Upper lobe of right lung (tissue), 1 donor: ENCODE results near the gene GDPD2. TPM values are rescaled to one million over a fixed set of nuclear protein-coding genes. Genes with fewer than 3 reads are reported as not detected.

Source experiments
- ATAC-seq: fragments of 200-7000 bp; cut with Tn5 transposase; one replicate; pipeline ENCODE4 v1.9.1; 2020; ENCODE audit warnings: mild to moderate bottlenecking, moderate library complexity
- DNase-seq: peaks from one replicate; pipeline ENCODE4 v3.0.0-alpha.2; 2020
- H3K27ac ChIP-seq: fragments of 200-600 bp; one replicate; pipeline ENCODE4 v1.8.0; 2022
- H3K27me3 ChIP-seq: fragments of 200-600 bp; one replicate; pipeline ENCODE4 v1.8.0; 2022; ENCODE audit warnings: mild to moderate bottlenecking
- H3K36me3 ChIP-seq: fragments of 200-600 bp; one replicate; pipeline ENCODE4 v1.8.0; 2022
- H3K4me1 ChIP-seq: fragments of 200-600 bp; one replicate; pipeline ENCODE4 v1.8.0; 2022
- H3K4me3 ChIP-seq: fragments of 200-600 bp; one replicate; pipeline ENCODE4 v1.8.0; 2022; ENCODE audit warnings: mild to moderate bottlenecking
- H3K9me3 ChIP-seq: fragments of 200-600 bp; one replicate; pipeline ENCODE4 v1.8.0; 2022
- intact Hi-C: fragments of 100-400 bp; cut with DNase I; formaldehyde crosslinking; loops from one replicate; pipeline ENCODE4 v1.11.0; 2022
- total RNA-seq: library from RNA; stranded (reverse); fragmentation: NEBNext Ultra II Directional; extraction: Animal tissue kit (Norgen Biotek cat#: 25700); gene quantifications from one replicate; pipeline ENCODE4 v1.2.1, GENCODE V29; 2021
- TF ChIP-seq, protein P1 (sequence below): fragments of 200-600 bp; IDR thresholded peaks from one replicate; pipeline ENCODE4 v1.8.0; 2022; ENCODE audit warnings: antibody characterized with exemption
- donor health status: DM: no; HTN: yes; CAD: no; lungs with severe emphysema.

The GDPD2 gene
- total RNA-seq, 1 donor from 2014 or later: not detected

DNA sequence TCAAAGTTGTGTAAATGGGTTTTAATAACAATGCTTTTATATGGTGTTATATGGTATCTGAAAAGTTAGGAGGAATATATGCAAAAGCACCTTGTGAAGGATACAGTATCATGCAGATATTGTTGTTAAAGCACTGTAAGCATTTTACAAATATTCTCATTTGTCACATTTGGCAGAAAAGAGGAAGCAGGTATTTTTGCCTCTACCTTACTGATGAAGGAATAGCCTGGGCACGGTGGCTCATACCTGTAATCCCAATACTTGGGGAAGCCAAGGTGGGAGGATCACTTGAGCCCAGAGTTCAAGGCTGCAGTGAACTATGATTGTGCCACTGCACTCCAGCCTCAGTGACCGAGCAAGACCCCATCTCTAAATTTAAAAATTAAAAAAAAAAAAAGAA is 12.2 kb upstream of the GDPD2 start:
- Histone ChIP-seq H3K27me3 (no peaks in the 10 kb centered on the region), H3K36me3 (no peaks in the 10 kb centered on the region), H3K4me3 (no peak overlapping the region), H3K9me3 (no peaks in the 10 kb centered on the region), H3K27ac (no peak overlapping the region), H3K4me1 (no peaks in the 10 kb centered on the region)
- ATAC-seq (no peak), DNase-seq (no peak)
- intact Hi-C loops: no loop called here
- TF ChIP-seq, protein P1, sequence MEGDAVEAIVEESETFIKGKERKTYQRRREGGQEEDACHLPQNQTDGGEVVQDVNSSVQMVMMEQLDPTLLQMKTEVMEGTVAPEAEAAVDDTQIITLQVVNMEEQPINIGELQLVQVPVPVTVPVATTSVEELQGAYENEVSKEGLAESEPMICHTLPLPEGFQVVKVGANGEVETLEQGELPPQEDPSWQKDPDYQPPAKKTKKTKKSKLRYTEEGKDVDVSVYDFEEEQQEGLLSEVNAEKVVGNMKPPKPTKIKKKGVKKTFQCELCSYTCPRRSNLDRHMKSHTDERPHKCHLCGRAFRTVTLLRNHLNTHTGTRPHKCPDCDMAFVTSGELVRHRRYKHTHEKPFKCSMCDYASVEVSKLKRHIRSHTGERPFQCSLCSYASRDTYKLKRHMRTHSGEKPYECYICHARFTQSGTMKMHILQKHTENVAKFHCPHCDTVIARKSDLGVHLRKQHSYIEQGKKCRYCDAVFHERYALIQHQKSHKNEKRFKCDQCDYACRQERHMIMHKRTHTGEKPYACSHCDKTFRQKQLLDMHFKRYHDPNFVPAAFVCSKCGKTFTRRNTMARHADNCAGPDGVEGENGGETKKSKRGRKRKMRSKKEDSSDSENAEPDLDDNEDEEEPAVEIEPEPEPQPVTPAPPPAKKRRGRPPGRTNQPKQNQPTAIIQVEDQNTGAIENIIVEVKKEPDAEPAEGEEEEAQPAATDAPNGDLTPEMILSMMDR: no peak

GRCh38 chrX:70411475-70411874 is 11.6 kb upstream of the GDPD2 start:
- ATAC-seq (no peak), DNase-seq (no peak)
- Histone ChIP-seq H3K4me1 (no peaks in the 10 kb centered on the region), H3K9me3 (no peaks in the 10 kb centered on the region), H3K27ac (no peak overlapping the region), H3K27me3 (no peaks in the 10 kb centered on the region), H3K4me3 (no peak overlapping the region), H3K36me3 (no peaks in the 10 kb centered on the region)
- intact Hi-C loops: no loop called here
- TF ChIP-seq, protein P1: no peak

- TF ChIP-seq, protein P1: no peak
- intact Hi-C loops: no loop called here
- ATAC-seq (no peak), DNase-seq (no peak)
- H3K4me1 ChIP-seq: no peaks in the 10 kb centered on the region
- H3K27ac ChIP-seq: no peak overlapping the region
- no peaks in the 10 kb centered on the region for H3K36me3 ChIP-seq
- H3K9me3 ChIP-seq: no peaks in the 10 kb centered on the region
- H3K4me3 ChIP-seq: no peak overlapping the region
- H3K27me3 ChIP-seq: no peaks in the 10 kb centered on the region
These were observed 1.5 kb upstream of the GDPD2 start for GRCh38 chrX:70421618-70422017.

DNA sequence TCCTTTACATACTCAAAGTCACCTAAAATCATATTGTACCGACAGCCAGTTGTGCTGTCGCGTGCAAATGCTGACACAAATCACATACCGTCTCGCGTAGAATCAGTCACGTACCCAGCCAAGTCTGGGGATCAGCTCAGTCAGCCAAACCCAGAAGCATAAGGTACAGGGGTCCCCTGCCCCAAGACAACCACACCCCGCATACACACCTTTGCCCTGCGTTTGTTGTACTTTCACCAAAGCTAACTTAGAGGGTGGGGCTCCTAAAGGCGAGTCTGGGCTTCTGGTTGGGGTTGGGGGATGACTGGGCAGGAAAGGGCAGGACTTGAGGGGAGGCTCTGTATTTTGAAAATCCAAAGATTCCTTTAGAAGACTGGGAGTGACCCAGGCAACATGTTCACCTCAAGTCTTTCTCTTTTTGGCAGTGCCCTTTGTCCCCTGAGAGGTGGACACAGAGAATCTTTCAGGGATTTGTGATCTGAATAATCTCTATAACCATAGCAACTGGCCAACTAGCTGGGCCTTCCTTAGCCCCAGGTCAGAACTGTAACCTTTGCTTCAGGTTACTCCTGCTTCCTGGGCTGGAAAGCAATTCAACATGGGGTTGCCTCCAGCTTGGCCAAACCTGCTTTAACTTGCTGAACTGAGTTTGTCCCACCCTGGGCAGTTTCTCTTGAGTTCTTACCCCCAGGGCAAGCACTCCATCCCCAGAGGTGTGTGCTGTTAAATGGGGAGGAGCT is 992 bp downstream of the GDPD2 start:
- Histone ChIP-seq H3K27me3 (no peaks in the 10 kb centered on the region), H3K9me3 (no peaks in the 10 kb centered on the region), H3K4me1 (no peaks in the 10 kb centered on the region), H3K36me3 (no peaks in the 10 kb centered on the region), H3K27ac (no peak overlapping the region), H3K4me3 (no peak overlapping the region)
- TF ChIP-seq, protein P1: no peak
- intact Hi-C loops: no loop called here
- DNase-seq: no peak
- no peak for ATAC-seq

DNA sequence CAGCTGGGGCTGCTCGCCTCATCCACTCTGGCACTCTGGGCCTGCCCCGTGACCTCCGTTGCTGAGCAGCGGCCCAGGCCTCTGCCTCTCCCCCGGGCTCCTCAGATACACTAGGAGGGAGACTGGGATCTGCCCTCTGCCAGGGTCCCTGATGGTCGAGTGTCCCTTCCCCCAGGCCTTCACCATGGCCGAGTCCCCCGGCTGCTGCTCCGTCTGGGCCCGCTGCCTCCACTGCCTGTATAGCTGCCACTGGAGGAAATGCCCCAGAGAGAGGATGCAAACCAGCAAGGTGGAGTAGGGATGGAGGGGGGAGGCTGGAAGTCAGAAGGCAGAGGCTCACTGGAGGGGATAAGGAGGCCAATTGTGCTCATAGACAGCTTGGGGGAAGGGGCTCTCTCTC is 1.7 kb downstream of the GDPD2 start:
- intact Hi-C loops: no loop called here
- ATAC-seq: no peak
- no peaks in the 10 kb centered on the region for H3K9me3 ChIP-seq
- TF ChIP-seq, protein P1: no peak
- no peaks in the 10 kb centered on the region for H3K36me3 ChIP-seq
- H3K27me3 ChIP-seq: no peaks in the 10 kb centered on the region
- H3K4me3 ChIP-seq: no peak overlapping the region
- no peak overlapping the region for H3K27ac ChIP-seq
- no peak for DNase-seq
- no peaks in the 10 kb centered on the region for H3K4me1 ChIP-seq
